WTC11 (cell line): Measurements from ENCODE around the gene ASIC3.

Experiments
- CTCF ChIP-seq: fragments of 200-600 bp; IDR thresholded peaks from 2 replicates; pipeline ENCODE4 v1.8.0; 2022; ENCODE audit warnings: antibody characterized with exemption
- PREB ChIP-seq: sonication (generic); formaldehyde crosslinking; IDR thresholded peaks from 2 replicates; pipeline ENCODE4 v1.8.1; 2022; ENCODE audit warnings: mild to moderate bottlenecking, missing genetic modification reagents, moderate library complexity, borderline replicate concordance

- TF ChIP-seq CTCF (no peak), PREB (CRISPR knock-in tag) (no peak)
These were observed 53.5 kb downstream of the ASIC3 start for GRCh38 chr7:151101621-151102396.
